GM18505 (cell line): ENCODE data around the gene DMD.

Experiments used
- ATAC-seq: cut with Tn5 transposase; IDR thresholded peaks from one replicate; pipeline ENCODE4 v1.9.1; 2021; ENCODE audit not compliant: unreplicated experiment
- POLR2A ChIP-seq: IDR thresholded peaks from 4 replicates; pipeline ENCODE4 v1.6.1; 2011; ENCODE audit warnings: borderline replicate concordance; ENCODE audit not compliant: insufficient read depth, insufficient read length; ENCODE audit errors: extremely low read depth

Gene DMD

GRCh38 chrX:31527455-31528126, 1683.8 kb downstream of the DMD start:
- no peak for TF ChIP-seq POLR2A

GRCh38 chrX:31523884-31524536, 1687.3 kb downstream of the DMD start:
- no peak for TF ChIP-seq POLR2A

More at GRCh38 chrX:31527455-31528126, 1683.8 kb downstream of the DMD start:
- no peak for ATAC-seq

GRCh38 chrX:31522760-31523159, 1688.6 kb downstream of the DMD start:
- no peak for TF ChIP-seq POLR2A
- ATAC-seq = no peak

More at GRCh38 chrX:31523884-31524536, 1687.3 kb downstream of the DMD start:
- ATAC-seq = no peak

- TF ChIP-seq POLR2A = no peak
- ATAC-seq = no peak
Measured at GRCh38 chrX:31521941-31522340, 1689.4 kb downstream of the DMD start.

- no peak for TF ChIP-seq POLR2A
- ATAC-seq = no peak
Measured at GRCh38 chrX:31516527-31516926, 1694.8 kb downstream of the DMD start.

- no peak for ATAC-seq
- no peak for TF ChIP-seq POLR2A
Measured at GRCh38 chrX:31508338-31508737, 1703.0 kb downstream of the DMD start.

GRCh38 chrX:31506928-31507327, 1704.4 kb downstream of the DMD start:
- TF ChIP-seq POLR2A = no peak
- no peak for ATAC-seq

- TF ChIP-seq POLR2A = no peak
- ATAC-seq = no peak
Measured at GRCh38 chrX:31506360-31506759, 1705.0 kb downstream of the DMD start.

GRCh38 chrX:31500921-31501320, 1710.4 kb downstream of the DMD start:
- no peak for TF ChIP-seq POLR2A
- ATAC-seq = no peak

GRCh38 chrX:31499109-31499508, 1712.2 kb downstream of the DMD start:
- TF ChIP-seq POLR2A = no peak
- no peak for ATAC-seq

GRCh38 chrX:31497086-31497485, 1714.3 kb downstream of the DMD start:
- ATAC-seq = no peak
- TF ChIP-seq POLR2A = no peak

GRCh38 chrX:31487951-31488350, 1723.4 kb downstream of the DMD start:
- ATAC-seq = no peak
- TF ChIP-seq POLR2A = no peak

- no peak for TF ChIP-seq POLR2A
- ATAC-seq = no peak
Measured at GRCh38 chrX:31483336-31483735, 1728.0 kb downstream of the DMD start.

GRCh38 chrX:31480696-31481095, 1730.7 kb downstream of the DMD start:
- no peak for TF ChIP-seq POLR2A
- ATAC-seq = no peak
